GM23338 (cell line): Measurements from ENCODE around the gene OR2A12. TPM values are rescaled to one million over a fixed set of nuclear protein-coding genes. Genes with fewer than 3 reads are reported as not detected.

Experiments used
- ATAC-seq: fragments of 200-7000 bp; cut with Tn5 transposase; 3 replicates; pipeline ENCODE4 v1.9.1; 2020
- DNase-seq: peaks from one replicate; pipeline ENCODE4 v3.0.0-alpha.2; 2015; ENCODE audit warnings: low spot score
- H2AFZ ChIP-seq: fragments of 200-600 bp; sonication (generic); 2 replicates; pipeline ENCODE4 v1.8.0; 2016; ENCODE audit warnings: antibody characterized with exemption, mild to moderate bottlenecking, moderate library complexity
- H3F3A ChIP-seq: fragments of 200-600 bp; sonication (generic); replicated peaks from 2 replicates; pipeline ENCODE4 v1.8.0; 2017; ENCODE audit warnings: antibody characterized with exemption, mixed run types, low read depth
- H3K27ac ChIP-seq: fragments of 200-600 bp; sonication (generic); 2 replicates; pipeline ENCODE4 v1.6.1; 2016; ENCODE audit warnings: low read depth
- H3K27me3 ChIP-seq: fragments of 200-600 bp; sonication (generic); 2 replicates; pipeline ENCODE4 v1.8.0; 2016; ENCODE audit warnings: mild to moderate bottlenecking, mixed run types, moderate library complexity; ENCODE audit not compliant: insufficient read depth
- H3K36me3 ChIP-seq: fragments of 200-600 bp; sonication (generic); 2 replicates; pipeline ENCODE4 v1.8.0; 2016; ENCODE audit warnings: mild to moderate bottlenecking; ENCODE audit not compliant: insufficient read depth
- H3K4me1 ChIP-seq: fragments of 200-600 bp; sonication (generic); 2 replicates; pipeline ENCODE4 v1.8.0; 2016; ENCODE audit warnings: mild to moderate bottlenecking, moderate library complexity; ENCODE audit not compliant: insufficient read depth
- H3K4me2 ChIP-seq: fragments of 200-600 bp; sonication (generic); 2 replicates; pipeline ENCODE4 v1.7.1; 2017; ENCODE audit warnings: mixed run types
- H3K4me3 ChIP-seq: fragments of 200-600 bp; sonication (generic); 2 replicates; pipeline ENCODE4 v1.6.1; 2016; ENCODE audit warnings: mixed run types
- H3K79me2 ChIP-seq: fragments of 200-600 bp; sonication (generic); replicated peaks from 2 replicates; pipeline ENCODE4 v1.8.0; 2017; ENCODE audit warnings: mild to moderate bottlenecking; ENCODE audit not compliant: insufficient read depth
- H3K9me2 ChIP-seq: fragments of 200-600 bp; sonication (generic); 2 replicates; pipeline ENCODE4 v1.8.0; 2017; ENCODE audit not compliant: insufficient read depth
- H4K20me1 ChIP-seq: fragments of 200-600 bp; sonication (generic); replicated peaks from 2 replicates; pipeline ENCODE4 v1.8.0; 2017; ENCODE audit warnings: mild to moderate bottlenecking; ENCODE audit not compliant: insufficient read depth
- H3K27ac Mint-ChIP-seq: 2 replicates; pipeline ENCODE4 v1.8.0; 2020; ENCODE audit warnings: inconsistent platforms, mild to moderate bottlenecking, moderate library complexity, mixed read lengths
- H3K27me3 Mint-ChIP-seq: 3 replicates; pipeline ENCODE4 v1.8.0; 2022; ENCODE audit warnings: low read depth, mild to moderate bottlenecking, moderate library complexity, mixed read lengths, inconsistent platforms; ENCODE audit not compliant: insufficient read depth, poor library complexity
- H3K36me3 Mint-ChIP-seq: 3 replicates; pipeline ENCODE4 v1.8.0; 2021; ENCODE audit warnings: low read depth, mild to moderate bottlenecking, inconsistent platforms, moderate library complexity, mixed read lengths
- H3K4me1 Mint-ChIP-seq: 3 replicates; pipeline ENCODE4 v1.8.0; 2020; ENCODE audit warnings: mild to moderate bottlenecking, inconsistent platforms, mixed read lengths
- H3K4me3 Mint-ChIP-seq: 3 replicates; pipeline ENCODE4 v1.8.0; 2021; ENCODE audit warnings: moderate library complexity, mild to moderate bottlenecking, inconsistent platforms, mixed read lengths
- H3K9me3 Mint-ChIP-seq: 3 replicates; pipeline ENCODE4 v1.8.0; 2020; ENCODE audit warnings: moderate library complexity, mild to moderate bottlenecking, inconsistent platforms, mixed read lengths
- CREB1 ChIP-seq: fragments of 250-450 bp; sonication (Bioruptor Pico); IDR thresholded peaks from 2 replicates; pipeline ENCODE4 v1.5.0; 2020; ENCODE audit warnings: low read depth, mild to moderate bottlenecking, moderate library complexity
- EZH2phosphoT487 ChIP-seq: fragments of 200-600 bp; sonication (generic); IDR thresholded peaks from one replicate; pipeline ENCODE4 v1.8.1; 2018; ENCODE audit warnings: antibody characterized with exemption; ENCODE audit not compliant: unreplicated experiment
- STAT1 ChIP-seq: IDR thresholded peaks from one replicate; pipeline ENCODE4 v1.6.1; 2016; ENCODE audit warnings: antibody characterized with exemption; ENCODE audit not compliant: unreplicated experiment
- ZNF114 ChIP-seq: fragments of 250-450 bp; sonication (Bioruptor Pico); IDR thresholded peaks from 2 replicates; pipeline ENCODE4 v1.5.0; 2020; ENCODE audit warnings: mild to moderate bottlenecking, moderate library complexity
- ZNF331 ChIP-seq: fragments of 250-450 bp; sonication (Bioruptor Pico); IDR thresholded peaks from 2 replicates; pipeline ENCODE4 v1.5.0; 2020; ENCODE audit warnings: low read depth, mild to moderate bottlenecking, moderate library complexity
- polyA plus RNA-seq: library from polyadenylated mRNA; unstranded; fragments of >200 nt; fragmentation: Nextera tagmentation; extraction: Ambion mirVana; gene quantifications from 2 replicates; pipeline ENCODE4 v1.2.1, GENCODE V29; 2016
- total RNA-seq: library from RNA; depleted of rRNA; stranded (reverse); fragments of >200 nt; shearing (Covaris generic); gene quantifications from 2 replicates; pipeline ENCODE4 v1.2.3, GENCODE V29; 2014
- TF ChIP-seq, protein P1 (sequence below): IDR thresholded peaks from 2 replicates; pipeline ENCODE4 v1.6.1; 2016; ENCODE audit warnings: antibody characterized with exemption
- TF ChIP-seq, protein P2 (sequence below): fragments of 250-450 bp; sonication (Bioruptor Pico); IDR thresholded peaks from 2 replicates; pipeline ENCODE4 v1.5.0; 2020; ENCODE audit warnings: mild to moderate bottlenecking, moderate library complexity

The OR2A12 gene
- total and polyA plus RNA-seq, 2 experiments from 2014 or later: not detected

DNA sequence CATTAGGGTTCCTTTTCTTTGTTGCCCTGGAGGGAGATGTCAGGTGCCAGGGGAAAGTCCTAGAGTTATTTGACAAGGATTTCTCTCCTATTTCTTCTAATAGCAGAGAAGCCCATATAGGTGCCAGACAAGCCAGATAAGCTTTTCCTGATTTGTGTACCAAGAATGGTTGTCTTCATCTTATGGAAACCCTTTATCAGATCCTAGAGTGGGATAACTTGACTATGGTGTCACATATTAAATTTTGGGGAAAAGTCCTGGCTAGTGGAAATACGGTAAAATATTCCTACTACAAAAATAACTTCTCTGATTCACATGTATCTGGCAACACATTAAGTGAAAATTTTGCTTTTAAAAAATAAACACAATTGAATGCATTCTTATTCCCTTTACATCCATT lies 1.2 kb downstream of the OR2A12 start:
- no peak overlapping the region for H3K4me3 Mint-ChIP-seq
- ATAC-seq: no peak
- H3K27me3 Mint-ChIP-seq: no peaks in the 10 kb centered on the region
- H3K4me2 ChIP-seq: no peak overlapping the region
- peaks cover 5% of the 10 kb centered on the region; the same call in 2 of the 3 replicates for H3K9me3 Mint-ChIP-seq
- H2AFZ ChIP-seq: no peak overlapping the region
- no peaks in the 10 kb centered on the region; the same call in 1 of the 2 replicates for H3K4me1 ChIP-seq
- no peaks in the 10 kb centered on the region for H3K9me2 ChIP-seq
- no peaks in the 10 kb centered on the region for H4K20me1 ChIP-seq
- TF ChIP-seq CREB1 (CRISPR knock-in tag): no peak
- TF ChIP-seq EZH2phosphoT487: no peak
- TF ChIP-seq ZNF331 (CRISPR knock-in tag): no peak
- TF ChIP-seq, protein P1, sequence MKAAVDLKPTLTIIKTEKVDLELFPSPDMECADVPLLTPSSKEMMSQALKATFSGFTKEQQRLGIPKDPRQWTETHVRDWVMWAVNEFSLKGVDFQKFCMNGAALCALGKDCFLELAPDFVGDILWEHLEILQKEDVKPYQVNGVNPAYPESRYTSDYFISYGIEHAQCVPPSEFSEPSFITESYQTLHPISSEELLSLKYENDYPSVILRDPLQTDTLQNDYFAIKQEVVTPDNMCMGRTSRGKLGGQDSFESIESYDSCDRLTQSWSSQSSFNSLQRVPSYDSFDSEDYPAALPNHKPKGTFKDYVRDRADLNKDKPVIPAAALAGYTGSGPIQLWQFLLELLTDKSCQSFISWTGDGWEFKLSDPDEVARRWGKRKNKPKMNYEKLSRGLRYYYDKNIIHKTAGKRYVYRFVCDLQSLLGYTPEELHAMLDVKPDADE: no peak
- no peak for TF ChIP-seq STAT1
- TF ChIP-seq, protein P2, sequence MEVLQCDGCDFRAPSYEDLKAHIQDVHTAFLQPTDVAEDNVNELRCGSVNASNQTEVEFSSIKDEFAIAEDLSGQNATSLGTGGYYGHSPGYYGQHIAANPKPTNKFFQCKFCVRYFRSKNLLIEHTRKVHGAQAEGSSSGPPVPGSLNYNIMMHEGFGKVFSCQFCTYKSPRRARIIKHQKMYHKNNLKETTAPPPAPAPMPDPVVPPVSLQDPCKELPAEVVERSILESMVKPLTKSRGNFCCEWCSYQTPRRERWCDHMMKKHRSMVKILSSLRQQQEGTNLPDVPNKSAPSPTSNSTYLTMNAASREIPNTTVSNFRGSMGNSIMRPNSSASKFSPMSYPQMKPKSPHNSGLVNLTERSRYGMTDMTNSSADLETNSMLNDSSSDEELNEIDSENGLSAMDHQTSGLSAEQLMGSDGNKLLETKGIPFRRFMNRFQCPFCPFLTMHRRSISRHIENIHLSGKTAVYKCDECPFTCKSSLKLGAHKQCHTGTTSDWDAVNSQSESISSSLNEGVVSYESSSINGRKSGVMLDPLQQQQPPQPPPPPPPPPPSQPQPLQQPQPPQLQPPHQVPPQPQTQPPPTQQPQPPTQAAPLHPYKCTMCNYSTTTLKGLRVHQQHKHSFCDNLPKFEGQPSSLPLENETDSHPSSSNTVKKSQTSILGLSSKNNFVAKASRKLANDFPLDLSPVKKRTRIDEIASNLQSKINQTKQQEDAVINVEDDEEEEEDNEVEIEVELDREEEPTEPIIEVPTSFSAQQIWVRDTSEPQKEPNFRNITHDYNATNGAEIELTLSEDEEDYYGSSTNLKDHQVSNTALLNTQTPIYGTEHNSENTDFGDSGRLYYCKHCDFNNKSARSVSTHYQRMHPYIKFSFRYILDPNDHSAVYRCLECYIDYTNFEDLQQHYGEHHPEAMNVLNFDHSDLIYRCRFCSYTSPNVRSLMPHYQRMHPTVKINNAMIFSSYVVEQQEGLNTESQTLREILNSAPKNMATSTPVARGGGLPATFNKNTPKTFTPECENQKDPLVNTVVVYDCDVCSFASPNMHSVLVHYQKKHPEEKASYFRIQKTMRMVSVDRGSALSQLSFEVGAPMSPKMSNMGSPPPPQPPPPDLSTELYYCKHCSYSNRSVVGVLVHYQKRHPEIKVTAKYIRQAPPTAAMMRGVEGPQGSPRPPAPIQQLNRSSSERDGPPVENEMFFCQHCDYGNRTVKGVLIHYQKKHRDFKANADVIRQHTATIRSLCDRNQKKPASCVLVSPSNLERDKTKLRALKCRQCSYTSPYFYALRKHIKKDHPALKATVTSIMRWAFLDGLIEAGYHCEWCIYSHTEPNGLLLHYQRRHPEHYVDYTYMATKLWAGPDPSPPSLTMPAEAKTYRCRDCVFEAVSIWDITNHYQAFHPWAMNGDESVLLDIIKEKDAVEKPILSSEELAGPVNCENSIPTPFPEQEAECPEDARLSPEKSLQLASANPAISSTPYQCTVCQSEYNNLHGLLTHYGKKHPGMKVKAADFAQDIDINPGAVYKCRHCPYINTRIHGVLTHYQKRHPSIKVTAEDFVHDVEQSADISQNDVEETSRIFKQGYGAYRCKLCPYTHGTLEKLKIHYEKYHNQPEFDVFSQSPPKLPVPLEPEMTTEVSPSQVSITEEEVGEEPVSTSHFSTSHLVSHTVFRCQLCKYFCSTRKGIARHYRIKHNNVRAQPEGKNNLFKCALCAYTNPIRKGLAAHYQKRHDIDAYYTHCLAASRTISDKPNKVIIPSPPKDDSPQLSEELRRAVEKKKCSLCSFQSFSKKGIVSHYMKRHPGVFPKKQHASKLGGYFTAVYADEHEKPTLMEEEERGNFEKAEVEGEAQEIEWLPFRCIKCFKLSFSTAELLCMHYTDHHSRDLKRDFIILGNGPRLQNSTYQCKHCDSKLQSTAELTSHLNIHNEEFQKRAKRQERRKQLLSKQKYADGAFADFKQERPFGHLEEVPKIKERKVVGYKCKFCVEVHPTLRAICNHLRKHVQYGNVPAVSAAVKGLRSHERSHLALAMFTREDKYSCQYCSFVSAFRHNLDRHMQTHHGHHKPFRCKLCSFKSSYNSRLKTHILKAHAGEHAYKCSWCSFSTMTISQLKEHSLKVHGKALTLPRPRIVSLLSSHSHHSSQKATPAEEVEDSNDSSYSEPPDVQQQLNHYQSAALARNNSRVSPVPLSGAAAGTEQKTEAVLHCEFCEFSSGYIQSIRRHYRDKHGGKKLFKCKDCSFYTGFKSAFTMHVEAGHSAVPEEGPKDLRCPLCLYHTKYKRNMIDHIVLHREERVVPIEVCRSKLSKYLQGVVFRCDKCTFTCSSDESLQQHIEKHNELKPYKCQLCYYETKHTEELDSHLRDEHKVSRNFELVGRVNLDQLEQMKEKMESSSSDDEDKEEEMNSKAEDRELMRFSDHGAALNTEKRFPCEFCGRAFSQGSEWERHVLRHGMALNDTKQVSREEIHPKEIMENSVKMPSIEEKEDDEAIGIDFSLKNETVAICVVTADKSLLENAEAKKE: no peak
- no peak for TF ChIP-seq ZNF114 (CRISPR knock-in tag)
- DNase-seq: no peak
- H3K36me3 Mint-ChIP-seq: no peaks in the 10 kb centered on the region
- H3K79me2 ChIP-seq: no peaks in the 10 kb centered on the region
- no peaks in the 10 kb centered on the region for H3K36me3 ChIP-seq
- no peaks in the 10 kb centered on the region for H3F3A ChIP-seq
- H3K27ac ChIP-seq: no peak overlapping the region
- H3K4me1 Mint-ChIP-seq: peaks cover 2% of the 10 kb centered on the region; the same call in 1 of the 3 replicates
- no peak overlapping the region for H3K4me3 ChIP-seq
- no peaks in the 10 kb centered on the region for H3K27me3 ChIP-seq
- H3K27ac Mint-ChIP-seq: no peak overlapping the region
